OCI-LY3 (cell line): ENCODE data around the gene TSR1.

ENCODE experiments used
- CTCF ChIP-seq: fragments of 200-600, 300-600 bp; sonication (generic); IDR thresholded peaks from 2 replicates; pipeline ENCODE4 v1.5.1; 2014; ENCODE audit warnings: antibody characterized with exemption, low read length, low read depth
- EZH2phosphoT487 ChIP-seq: fragments of 200-600 bp; shearing (Covaris generic); IDR thresholded peaks from 2 replicates; pipeline ENCODE4 v1.6.1; 2018; ENCODE audit warnings: antibody characterized with exemption, mixed run types, low read depth

- TF ChIP-seq CTCF (no peak), EZH2phosphoT487 (no peak)
These were observed 60.5 kb downstream of the TSR1 start for GRCh38 chr17:2275722-2276121.
